GM23338 (cell line): Measurements from ENCODE around the gene HGFAC. TPM values are rescaled to one million over a fixed set of nuclear protein-coding genes. Genes with fewer than 3 reads are reported as not detected.

Experiments used
- ATAC-seq: fragments of 200-7000 bp; cut with Tn5 transposase; 3 replicates; pipeline ENCODE4 v1.9.1; 2020
- DNase-seq: peaks from one replicate; pipeline ENCODE4 v3.0.0-alpha.2; 2015; ENCODE audit warnings: low spot score
- H2AFZ ChIP-seq: fragments of 200-600 bp; sonication (generic); 2 replicates; pipeline ENCODE4 v1.8.0; 2016; ENCODE audit warnings: antibody characterized with exemption, mild to moderate bottlenecking, moderate library complexity
- H3F3A ChIP-seq: fragments of 200-600 bp; sonication (generic); replicated peaks from 2 replicates; pipeline ENCODE4 v1.8.0; 2017; ENCODE audit warnings: antibody characterized with exemption, mixed run types, low read depth
- H3K27ac ChIP-seq: fragments of 200-600 bp; sonication (generic); 2 replicates; pipeline ENCODE4 v1.6.1; 2016; ENCODE audit warnings: low read depth
- H3K27me3 ChIP-seq: fragments of 200-600 bp; sonication (generic); 2 replicates; pipeline ENCODE4 v1.8.0; 2016; ENCODE audit warnings: mild to moderate bottlenecking, mixed run types, moderate library complexity; ENCODE audit not compliant: insufficient read depth
- H3K36me3 ChIP-seq: fragments of 200-600 bp; sonication (generic); 2 replicates; pipeline ENCODE4 v1.8.0; 2016; ENCODE audit warnings: mild to moderate bottlenecking; ENCODE audit not compliant: insufficient read depth
- H3K4me1 ChIP-seq: fragments of 200-600 bp; sonication (generic); 2 replicates; pipeline ENCODE4 v1.8.0; 2016; ENCODE audit warnings: mild to moderate bottlenecking, moderate library complexity; ENCODE audit not compliant: insufficient read depth
- H3K4me2 ChIP-seq: fragments of 200-600 bp; sonication (generic); 2 replicates; pipeline ENCODE4 v1.7.1; 2017; ENCODE audit warnings: mixed run types
- H3K4me3 ChIP-seq: fragments of 200-600 bp; sonication (generic); 2 replicates; pipeline ENCODE4 v1.6.1; 2016; ENCODE audit warnings: mixed run types
- H3K79me2 ChIP-seq: fragments of 200-600 bp; sonication (generic); replicated peaks from 2 replicates; pipeline ENCODE4 v1.8.0; 2017; ENCODE audit warnings: mild to moderate bottlenecking; ENCODE audit not compliant: insufficient read depth
- H3K9me2 ChIP-seq: fragments of 200-600 bp; sonication (generic); 2 replicates; pipeline ENCODE4 v1.8.0; 2017; ENCODE audit not compliant: insufficient read depth
- H4K20me1 ChIP-seq: fragments of 200-600 bp; sonication (generic); replicated peaks from 2 replicates; pipeline ENCODE4 v1.8.0; 2017; ENCODE audit warnings: mild to moderate bottlenecking; ENCODE audit not compliant: insufficient read depth
- H3K27ac Mint-ChIP-seq: 2 replicates; pipeline ENCODE4 v1.8.0; 2020; ENCODE audit warnings: inconsistent platforms, mild to moderate bottlenecking, moderate library complexity, mixed read lengths
- H3K27me3 Mint-ChIP-seq: 3 replicates; pipeline ENCODE4 v1.8.0; 2022; ENCODE audit warnings: low read depth, mild to moderate bottlenecking, moderate library complexity, mixed read lengths, inconsistent platforms; ENCODE audit not compliant: insufficient read depth, poor library complexity
- H3K36me3 Mint-ChIP-seq: 3 replicates; pipeline ENCODE4 v1.8.0; 2021; ENCODE audit warnings: low read depth, mild to moderate bottlenecking, inconsistent platforms, moderate library complexity, mixed read lengths
- H3K4me1 Mint-ChIP-seq: 3 replicates; pipeline ENCODE4 v1.8.0; 2020; ENCODE audit warnings: mild to moderate bottlenecking, inconsistent platforms, mixed read lengths
- H3K4me3 Mint-ChIP-seq: 3 replicates; pipeline ENCODE4 v1.8.0; 2021; ENCODE audit warnings: moderate library complexity, mild to moderate bottlenecking, inconsistent platforms, mixed read lengths
- H3K9me3 Mint-ChIP-seq: 3 replicates; pipeline ENCODE4 v1.8.0; 2020; ENCODE audit warnings: moderate library complexity, mild to moderate bottlenecking, inconsistent platforms, mixed read lengths
- CREB1 ChIP-seq: fragments of 250-450 bp; sonication (Bioruptor Pico); IDR thresholded peaks from 2 replicates; pipeline ENCODE4 v1.5.0; 2020; ENCODE audit warnings: low read depth, mild to moderate bottlenecking, moderate library complexity
- CTCF ChIP-seq, 2 experiments: fragments of 200-600 bp in 1 of 2; sonication (generic) in 1 of 2; conservative IDR thresholded peaks; 2 replicates each; pipeline versions ENCODE4 v1.5.1 to v1.6.1; 2016 to 2017; ENCODE audit warnings: antibody characterized with exemption in 2 of 2, low read depth in 2 of 2, mild to moderate bottlenecking in 2 of 2, moderate library complexity in 1 of 2
- ETS1 ChIP-seq: IDR thresholded peaks from 2 replicates; pipeline ENCODE4 v1.6.1; 2016; ENCODE audit warnings: antibody characterized with exemption
- EZH2 ChIP-seq: fragments of 200-600 bp; sonication (generic); IDR thresholded peaks from one replicate; pipeline ENCODE4 v1.8.0; 2017; ENCODE audit warnings: antibody characterized with exemption, mild to moderate bottlenecking, low read depth; ENCODE audit not compliant: unreplicated experiment
- EZH2phosphoT487 ChIP-seq: fragments of 200-600 bp; sonication (generic); IDR thresholded peaks from one replicate; pipeline ENCODE4 v1.8.1; 2018; ENCODE audit warnings: antibody characterized with exemption; ENCODE audit not compliant: unreplicated experiment
- JUNB ChIP-seq: IDR thresholded peaks from one replicate; pipeline ENCODE4 v1.6.1; 2016; ENCODE audit warnings: antibody characterized with exemption; ENCODE audit not compliant: unreplicated experiment
- NANOG ChIP-seq: IDR thresholded peaks from 2 replicates; pipeline ENCODE4 v1.6.1; 2016; ENCODE audit warnings: antibody characterized with exemption, borderline replicate concordance
- POLR2AphosphoS5 ChIP-seq: IDR thresholded peaks from 2 replicates; pipeline ENCODE4 v1.6.1; 2016; ENCODE audit warnings: antibody characterized with exemption, low read depth
- REST ChIP-seq: IDR thresholded peaks from one replicate; pipeline ENCODE4 v1.6.1; 2018; ENCODE audit warnings: antibody characterized with exemption; ENCODE audit not compliant: unreplicated experiment
- STAT1 ChIP-seq: IDR thresholded peaks from one replicate; pipeline ENCODE4 v1.6.1; 2016; ENCODE audit warnings: antibody characterized with exemption; ENCODE audit not compliant: unreplicated experiment
- ZNF114 ChIP-seq: fragments of 250-450 bp; sonication (Bioruptor Pico); IDR thresholded peaks from 2 replicates; pipeline ENCODE4 v1.5.0; 2020; ENCODE audit warnings: mild to moderate bottlenecking, moderate library complexity
- ZNF331 ChIP-seq: fragments of 250-450 bp; sonication (Bioruptor Pico); IDR thresholded peaks from 2 replicates; pipeline ENCODE4 v1.5.0; 2020; ENCODE audit warnings: low read depth, mild to moderate bottlenecking, moderate library complexity
- ZNF462 ChIP-seq: fragments of 250-450 bp; sonication (Bioruptor Pico); IDR thresholded peaks from 2 replicates; pipeline ENCODE4 v1.5.0; 2020; ENCODE audit warnings: mild to moderate bottlenecking, moderate library complexity
- polyA plus RNA-seq: library from polyadenylated mRNA; unstranded; fragments of >200 nt; fragmentation: Nextera tagmentation; extraction: Ambion mirVana; gene quantifications from 2 replicates; pipeline ENCODE4 v1.2.1, GENCODE V29; 2016
- total RNA-seq: library from RNA; depleted of rRNA; stranded (reverse); fragments of >200 nt; shearing (Covaris generic); gene quantifications from 2 replicates; pipeline ENCODE4 v1.2.3, GENCODE V29; 2014

The HGFAC gene
- total and polyA plus RNA-seq, 2 experiments from 2014 or later: 0.94 TPM; not detected in 1

GRCh38 chr4:3483471-3483921, 41.7 kb downstream of the HGFAC start:
- Mint-ChIP-seq H3K27ac (no peak overlapping the region), H3K4me3 (no peak overlapping the region), H3K36me3 (no peaks in the 10 kb centered on the region), H3K4me1 (peaks cover 20% of the 10 kb centered on the region), H3K9me3 (no peaks in the 10 kb centered on the region), H3K27me3 (peaks cover 67% of the 10 kb centered on the region)
- no peaks in the 10 kb centered on the region for H3K79me2 ChIP-seq
- peaks cover 21% of the 10 kb centered on the region for H3K4me1 ChIP-seq
- DNase-seq (no peak), ATAC-seq (no peak)
- H3K36me3 ChIP-seq: no peaks in the 10 kb centered on the region
- no peak overlapping the region for H3K27ac ChIP-seq
- TF ChIP-seq REST (no peak), ZNF331 (CRISPR knock-in tag) (no peak), POLR2AphosphoS5 (no peak), JUNB (no peak), CTCF (conservative IDR thresholded peaks at IDR 0.05; ENCODE audit: low read depth in 2 of 2) (no peak), ETS1 (no peak), EZH2 (no peak), CREB1 (CRISPR knock-in tag) (no peak), NANOG (no peak), EZH2phosphoT487 (no peak), ZNF114 (CRISPR knock-in tag) (no peak), ZNF462 (no peak), STAT1 (no peak)
- H3K27me3 ChIP-seq: peaks cover 89% of the 10 kb centered on the region
- no peaks in the 10 kb centered on the region; the same call in 1 of the 2 replicates for H4K20me1 ChIP-seq
- H2AFZ ChIP-seq: no peak overlapping the region
- peaks cover 4% of the 10 kb centered on the region; the same call in 1 of the 2 replicates for H3F3A ChIP-seq
- H3K4me2 ChIP-seq: no peak overlapping the region
- no peaks in the 10 kb centered on the region for H3K9me2 ChIP-seq
- no peak overlapping the region for H3K4me3 ChIP-seq
